KMS-11 (cell line): Measurements from ENCODE around the gene TRMT11.

Experiments
- H2AFZ ChIP-seq: fragments of 200-600 bp; sonication (generic); 2 replicates; pipeline ENCODE4 v1.6.1; 2016; ENCODE audit warnings: antibody characterized with exemption, mixed run types, low read depth
- H3K27ac ChIP-seq: fragments of 200-600 bp; sonication (generic); 2 replicates; pipeline ENCODE4 v1.6.1; 2016; ENCODE audit warnings: mild to moderate bottlenecking, mixed run types
- H3K27me3 ChIP-seq: fragments of 200-600 bp; sonication (generic); 2 replicates; pipeline ENCODE4 v1.6.1; 2017; ENCODE audit warnings: mild to moderate bottlenecking, low read depth, mixed run types, moderate library complexity; ENCODE audit not compliant: insufficient read depth
- H3K36me3 ChIP-seq: fragments of 200-600 bp; sonication (generic); 2 replicates; pipeline ENCODE4 v1.6.1; 2017; ENCODE audit warnings: mild to moderate bottlenecking, mixed run types; ENCODE audit not compliant: insufficient read depth
- H3K4me1 ChIP-seq: fragments of 200-600 bp; sonication (generic); 2 replicates; pipeline ENCODE4 v1.6.1; 2016; ENCODE audit warnings: mild to moderate bottlenecking, low read depth, mixed run types; ENCODE audit not compliant: poor library complexity, severe bottlenecking
- H3K4me2 ChIP-seq: fragments of 200-600 bp; sonication (generic); 2 replicates; pipeline ENCODE4 v1.7.0; 2016; ENCODE audit warnings: mild to moderate bottlenecking, mixed run types
- H3K4me3 ChIP-seq: fragments of 200-600 bp; sonication (generic); IDR thresholded peaks from 2 replicates; pipeline ENCODE4 v1.6.1; 2017; ENCODE audit warnings: low read depth, low read length, mixed read lengths; ENCODE audit not compliant: insufficient read depth
- H3K79me2 ChIP-seq: fragments of 200-600 bp; sonication (generic); 2 replicates; pipeline ENCODE4 v1.6.1; 2016; ENCODE audit warnings: low read depth, mixed run types; ENCODE audit not compliant: insufficient read depth
- H3K9ac ChIP-seq: fragments of 200-600 bp; sonication (generic); 2 replicates; pipeline ENCODE4 v1.6.1; 2016; ENCODE audit warnings: mild to moderate bottlenecking, mixed run types
- H4K20me1 ChIP-seq: fragments of 200-600 bp; sonication (generic); 2 replicates; pipeline ENCODE4 v1.6.1; 2016; ENCODE audit warnings: mild to moderate bottlenecking, mixed run types; ENCODE audit not compliant: insufficient read depth
- CTCF ChIP-seq: fragments of 200-600 bp; sonication (generic); conservative IDR thresholded peaks from 2 replicates; pipeline ENCODE4 v1.6.1; 2017; ENCODE audit warnings: low read depth, mild to moderate bottlenecking, antibody characterized with exemption, low read length, moderate library complexity, mixed read lengths

The TRMT11 gene

GRCh38 chr6:125942672-125943527 is 43.4 kb upstream of the TRMT11 start:
- no peaks in the 10 kb centered on the region for H3K36me3 ChIP-seq
- no peak overlapping the region for H3K4me3 ChIP-seq
- no peak overlapping the region for H2AFZ ChIP-seq
- no peak overlapping the region for H3K9ac ChIP-seq
- no peaks in the 10 kb centered on the region for H4K20me1 ChIP-seq
- no peaks in the 10 kb centered on the region for H3K79me2 ChIP-seq
- H3K4me2 ChIP-seq, result no peak overlapping the region
- no peaks in the 10 kb centered on the region for H3K4me1 ChIP-seq
- H3K27ac ChIP-seq, result no peak overlapping the region
- TF ChIP-seq CTCF, result no peak
- H3K27me3 ChIP-seq, result no peaks in the 10 kb centered on the region

- Histone ChIP-seq H3K36me3 (no peaks in the 10 kb centered on the region), H3K27me3 (no peaks in the 10 kb centered on the region), H3K79me2 (no peaks in the 10 kb centered on the region), H3K4me3 (no peak overlapping the region), H2AFZ (no peak overlapping the region), H3K4me1 (no peaks in the 10 kb centered on the region), H3K4me2 (no peak overlapping the region), H3K27ac (no peak overlapping the region), H4K20me1 (no peaks in the 10 kb centered on the region), H3K9ac (no peak overlapping the region)
- no peak for TF ChIP-seq CTCF
Observed at GRCh38 chr6:125943528-125944433, 42.6 kb upstream of the TRMT11 start.

GRCh38 chr6:125944434-125944816 is 41.9 kb upstream of the TRMT11 start:
- Histone ChIP-seq H3K27ac (no peak overlapping the region), H3K4me2 (no peak overlapping the region), H2AFZ (no peak overlapping the region), H3K4me3 (no peak overlapping the region), H3K4me1 (no peaks in the 10 kb centered on the region), H3K27me3 (no peaks in the 10 kb centered on the region), H3K79me2 (no peaks in the 10 kb centered on the region), H3K36me3 (no peaks in the 10 kb centered on the region), H4K20me1 (no peaks in the 10 kb centered on the region), H3K9ac (no peak overlapping the region)
- no peak for TF ChIP-seq CTCF

GRCh38 chr6:125944896-125945295 is 41.4 kb upstream of the TRMT11 start:
- H2AFZ ChIP-seq, result no peak overlapping the region
- H3K4me1 ChIP-seq, result no peaks in the 10 kb centered on the region
- no peak overlapping the region for H3K9ac ChIP-seq
- no peak overlapping the region for H3K27ac ChIP-seq
- no peak overlapping the region for H3K4me3 ChIP-seq
- no peaks in the 10 kb centered on the region for H3K36me3 ChIP-seq
- H3K4me2 ChIP-seq, result no peak overlapping the region
- TF ChIP-seq CTCF, result no peak
- no peaks in the 10 kb centered on the region for H3K27me3 ChIP-seq
- H4K20me1 ChIP-seq, result no peaks in the 10 kb centered on the region
- H3K79me2 ChIP-seq, result no peaks in the 10 kb centered on the region
